Liver (tissue), 9 donors: ENCODE results near the gene FAM83E. TPM values are rescaled to one million over a fixed set of nuclear protein-coding genes. Genes with fewer than 3 reads are reported as not detected.
A peak's percentile ranks its signal among the peaks of the same experiment; 100 is the strongest.

Experiments used
- DNase-seq: peaks from one replicate; pipeline ENCODE4 v3.0.0-alpha.2; 2017; ENCODE audit warnings: low spot score
- H3K27ac ChIP-seq, 2 donors: one replicate each; pipeline ENCODE4 v1.7.0; 2013; ENCODE audit warnings: inconsistent platforms in 2 of 2, low read length in 2 of 2, control low read depth in 1 of 2, low read depth in 1 of 2, mild to moderate bottlenecking in 1 of 2
- H3K27me3 ChIP-seq, 4 donors: one replicate each; pipeline versions ENCODE4 v1.6.1 to v1.7.0; 2013; ENCODE audit warnings: low read length in 3 of 4, inconsistent platforms in 1 of 4, mild to moderate bottlenecking in 1 of 4, moderate library complexity in 1 of 4; ENCODE audit not compliant: control insufficient read depth in 4 of 4, insufficient read depth in 4 of 4
- H3K36me3 ChIP-seq, 4 donors: one replicate each; pipeline versions ENCODE4 v1.6.1 to v1.7.0; 2013; ENCODE audit warnings: low read length in 3 of 4, mild to moderate bottlenecking in 3 of 4, low read depth in 1 of 4, moderate library complexity in 1 of 4; ENCODE audit not compliant: control insufficient read depth in 4 of 4, insufficient read depth in 3 of 4
- H3K4me1 ChIP-seq, 4 donors: one replicate each; pipeline versions ENCODE4 v1.6.1 to v1.7.0; 2013; ENCODE audit warnings: low read length in 3 of 4, mild to moderate bottlenecking in 3 of 4, moderate library complexity in 1 of 4; ENCODE audit not compliant: control insufficient read depth in 4 of 4, insufficient read depth in 4 of 4
- H3K4me3 ChIP-seq, 3 donors: one replicate each; pipeline versions ENCODE4 v1.6.1 to v1.7.0; 2013; ENCODE audit warnings: low read length in 3 of 3, control low read depth in 1 of 3, low read depth in 1 of 3, mild to moderate bottlenecking in 1 of 3
- H3K9ac ChIP-seq, 2 donors: one replicate each; pipeline ENCODE4 v1.7.0; 2013; ENCODE audit warnings: low read length in 2 of 2, mild to moderate bottlenecking in 2 of 2, moderate library complexity in 2 of 2, control low read depth in 1 of 2, low read depth in 1 of 2
- H3K9me3 ChIP-seq, 4 donors: one replicate each; pipeline versions ENCODE4 v1.6.1 to v1.7.0; 2013; ENCODE audit warnings: low read length in 3 of 4; ENCODE audit not compliant: control insufficient read depth in 4 of 4
- CTCF ChIP-seq: fragments of 150-350 bp; IDR thresholded peaks from 2 replicates; pipeline ENCODE4 v1.5.1; 2017; ENCODE audit warnings: improper control_type of control experiment, low read depth, low read length; ENCODE audit not compliant: missing input control
- EGR1 ChIP-seq, 2 donors: IDR thresholded peaks; 2 replicates each; pipeline ENCODE4 v1.6.1; 2016 to 2018; ENCODE audit warnings: antibody characterized with exemption in 2 of 2, low read depth in 2 of 2
- FOXA1 ChIP-seq: IDR thresholded peaks from 2 replicates; pipeline ENCODE4 v1.6.1; 2016; ENCODE audit warnings: antibody characterized with exemption
- FOXA2 ChIP-seq: IDR thresholded peaks from 2 replicates; pipeline ENCODE4 v1.6.1; 2016; ENCODE audit warnings: antibody characterized with exemption
- GABPA ChIP-seq, 2 donors: IDR thresholded peaks in 1 of 2; conservative IDR thresholded peaks in 1 of 2; 2 replicates each; pipeline ENCODE4 v1.6.1; 2016; ENCODE audit warnings: antibody characterized with exemption in 2 of 2, mild to moderate bottlenecking in 1 of 2, moderate library complexity in 1 of 2
- HNF4A ChIP-seq, 2 donors: conservative IDR thresholded peaks; 2 replicates each; pipeline ENCODE4 v1.6.1; 2016; ENCODE audit warnings: antibody characterized with exemption in 2 of 2, mild to moderate bottlenecking in 2 of 2
- HNF4G ChIP-seq: IDR thresholded peaks from 2 replicates; pipeline ENCODE4 v1.6.1; 2016; ENCODE audit warnings: antibody characterized with exemption
- JUND ChIP-seq, 2 donors: IDR thresholded peaks; 2 replicates each; pipeline ENCODE4 v1.6.1; 2016; ENCODE audit warnings: antibody characterized with exemption in 2 of 2
- MAX ChIP-seq: IDR thresholded peaks from 2 replicates; pipeline ENCODE4 v1.6.1; 2016; ENCODE audit warnings: antibody characterized with exemption
- NR2F2 ChIP-seq: IDR thresholded peaks from 2 replicates; pipeline ENCODE4 v1.6.1; 2016; ENCODE audit warnings: antibody characterized with exemption
- RAD21 ChIP-seq, 2 donors: IDR thresholded peaks; 2 replicates each; pipeline ENCODE4 v1.6.1; 2016; ENCODE audit warnings: antibody characterized with exemption in 2 of 2, mild to moderate bottlenecking in 2 of 2
- RXRA ChIP-seq, 2 donors: IDR thresholded peaks; 2 replicates each; pipeline ENCODE4 v1.6.1; 2017 to 2018; ENCODE audit warnings: antibody characterized with exemption in 2 of 2, mild to moderate bottlenecking in 1 of 2
- SP1 ChIP-seq: IDR thresholded peaks from 2 replicates; pipeline ENCODE4 v1.6.1; 2018; ENCODE audit warnings: antibody characterized with exemption, mild to moderate bottlenecking
- TAF1 ChIP-seq: conservative IDR thresholded peaks from 2 replicates; pipeline ENCODE4 v1.6.1; 2016; ENCODE audit warnings: antibody characterized with exemption, mild to moderate bottlenecking
- YY1 ChIP-seq: IDR thresholded peaks from 2 replicates; pipeline ENCODE4 v1.6.1; 2016; ENCODE audit warnings: antibody characterized with exemption, mild to moderate bottlenecking
- WGBS: extraction: QIAGEN DNeasy Blood & Tissue Kit; methylation state at CpG from one replicate; pipeline ENCODE4 v1.1.7; 2013; 5-methylcytosine and 5-hydroxymethylcytosine counted together
- polyA plus RNA-seq, 2 donors: library from polyadenylated mRNA; stranded (reverse) in 1 of 2; unstranded in 1 of 2; fragments of 200-250 nt in 1 of 2; fragments of >200 nt in 1 of 2; fragmentation: Nextera tagmentation in 1 of 2; extraction: Ambion mirVana in 1 of 2; gene quantifications; one replicate each; pipeline versions ENCODE4 v1.2.1 to v1.2.3, GENCODE V29; 2013 to 2015
- total RNA-seq, 2 donors: library from RNA; depleted of rRNA; stranded (reverse); fragments of >200 nt; gene quantifications; one replicate each; pipeline ENCODE4 v1.2.3, GENCODE V29; 2014
- TF ChIP-seq, protein P1 (sequence below): IDR thresholded peaks from 2 replicates; pipeline ENCODE4 v1.6.1; 2016; ENCODE audit warnings: antibody characterized with exemption
- TF ChIP-seq, protein P2 (sequence below): IDR thresholded peaks from 2 replicates; pipeline ENCODE4 v1.6.1; 2016; ENCODE audit warnings: antibody characterized with exemption, mild to moderate bottlenecking
- TF ChIP-seq, protein P3 (sequence below): IDR thresholded peaks from 2 replicates; pipeline ENCODE4 v1.6.1; 2016; ENCODE audit warnings: antibody characterized with exemption
- donor health status: healthy.
- donor health status: healthy.
- donor health status: healthy.
- donor health status: healthy.
- donor health status: healthy.

Gene FAM83E
- total and polyA plus RNA-seq, 4 donors, result 0.20 to 0.42 (median 0.33) TPM; not detected in 1

- Histone ChIP-seq H3K27me3 (no peaks in the 10 kb centered on the region), H3K27ac (peak overlapping the region; percentile 13 to 31), H3K9me3 (no peaks in the 10 kb centered on the region), H3K4me3 (no peak overlapping the region), H3K4me1 (peaks cover 0 to 2% (median 0%) of the 10 kb centered on the region in 4 donors), H3K9ac (peak overlapping the region in 1 of 2 donors; percentile 28), H3K36me3 (no peaks in the 10 kb centered on the region)
- 67% methylated on average over 35 of the region's 35 CpGs for WGBS
- peak; percentile 73 for DNase-seq
- TF ChIP-seq YY1 (no peak), HNF4A (conservative IDR thresholded peaks at IDR 0.05) (no peak), FOXA1 (no peak), RAD21 (IDR thresholded peaks at IDR 0.05) (no peak), RXRA (IDR thresholded peaks at IDR 0.05) (no peak), SP1 (peak; percentile 45), NR2F2 (peak; percentile 49), GABPA (IDR thresholded peaks at IDR 0.05 in 1 of 2, conservative IDR thresholded peaks at IDR 0.05 in 1 of 2) (no peak), CTCF (no peak), TAF1 (no peak), MAX (no peak), FOXA2 (no peak), EGR1 (IDR thresholded peaks at IDR 0.05; ENCODE audit: low read depth in 2 of 2) (no peak), JUND (IDR thresholded peaks at IDR 0.05) (peak in 1 of 2 donors; percentile 59), HNF4G (no peak)
- TF ChIP-seq, protein P1, sequence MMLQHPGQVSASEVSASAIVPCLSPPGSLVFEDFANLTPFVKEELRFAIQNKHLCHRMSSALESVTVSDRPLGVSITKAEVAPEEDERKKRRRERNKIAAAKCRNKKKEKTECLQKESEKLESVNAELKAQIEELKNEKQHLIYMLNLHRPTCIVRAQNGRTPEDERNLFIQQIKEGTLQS, result no peak
- TF ChIP-seq, protein P2, sequence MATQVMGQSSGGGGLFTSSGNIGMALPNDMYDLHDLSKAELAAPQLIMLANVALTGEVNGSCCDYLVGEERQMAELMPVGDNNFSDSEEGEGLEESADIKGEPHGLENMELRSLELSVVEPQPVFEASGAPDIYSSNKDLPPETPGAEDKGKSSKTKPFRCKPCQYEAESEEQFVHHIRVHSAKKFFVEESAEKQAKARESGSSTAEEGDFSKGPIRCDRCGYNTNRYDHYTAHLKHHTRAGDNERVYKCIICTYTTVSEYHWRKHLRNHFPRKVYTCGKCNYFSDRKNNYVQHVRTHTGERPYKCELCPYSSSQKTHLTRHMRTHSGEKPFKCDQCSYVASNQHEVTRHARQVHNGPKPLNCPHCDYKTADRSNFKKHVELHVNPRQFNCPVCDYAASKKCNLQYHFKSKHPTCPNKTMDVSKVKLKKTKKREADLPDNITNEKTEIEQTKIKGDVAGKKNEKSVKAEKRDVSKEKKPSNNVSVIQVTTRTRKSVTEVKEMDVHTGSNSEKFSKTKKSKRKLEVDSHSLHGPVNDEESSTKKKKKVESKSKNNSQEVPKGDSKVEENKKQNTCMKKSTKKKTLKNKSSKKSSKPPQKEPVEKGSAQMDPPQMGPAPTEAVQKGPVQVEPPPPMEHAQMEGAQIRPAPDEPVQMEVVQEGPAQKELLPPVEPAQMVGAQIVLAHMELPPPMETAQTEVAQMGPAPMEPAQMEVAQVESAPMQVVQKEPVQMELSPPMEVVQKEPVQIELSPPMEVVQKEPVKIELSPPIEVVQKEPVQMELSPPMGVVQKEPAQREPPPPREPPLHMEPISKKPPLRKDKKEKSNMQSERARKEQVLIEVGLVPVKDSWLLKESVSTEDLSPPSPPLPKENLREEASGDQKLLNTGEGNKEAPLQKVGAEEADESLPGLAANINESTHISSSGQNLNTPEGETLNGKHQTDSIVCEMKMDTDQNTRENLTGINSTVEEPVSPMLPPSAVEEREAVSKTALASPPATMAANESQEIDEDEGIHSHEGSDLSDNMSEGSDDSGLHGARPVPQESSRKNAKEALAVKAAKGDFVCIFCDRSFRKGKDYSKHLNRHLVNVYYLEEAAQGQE, result no peak
- TF ChIP-seq, protein P3, sequence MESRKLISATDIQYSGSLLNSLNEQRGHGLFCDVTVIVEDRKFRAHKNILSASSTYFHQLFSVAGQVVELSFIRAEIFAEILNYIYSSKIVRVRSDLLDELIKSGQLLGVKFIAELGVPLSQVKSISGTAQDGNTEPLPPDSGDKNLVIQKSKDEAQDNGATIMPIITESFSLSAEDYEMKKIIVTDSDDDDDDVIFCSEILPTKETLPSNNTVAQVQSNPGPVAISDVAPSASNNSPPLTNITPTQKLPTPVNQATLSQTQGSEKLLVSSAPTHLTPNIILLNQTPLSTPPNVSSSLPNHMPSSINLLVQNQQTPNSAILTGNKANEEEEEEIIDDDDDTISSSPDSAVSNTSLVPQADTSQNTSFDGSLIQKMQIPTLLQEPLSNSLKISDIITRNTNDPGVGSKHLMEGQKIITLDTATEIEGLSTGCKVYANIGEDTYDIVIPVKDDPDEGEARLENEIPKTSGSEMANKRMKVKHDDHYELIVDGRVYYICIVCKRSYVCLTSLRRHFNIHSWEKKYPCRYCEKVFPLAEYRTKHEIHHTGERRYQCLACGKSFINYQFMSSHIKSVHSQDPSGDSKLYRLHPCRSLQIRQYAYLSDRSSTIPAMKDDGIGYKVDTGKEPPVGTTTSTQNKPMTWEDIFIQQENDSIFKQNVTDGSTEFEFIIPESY, result no peak
Measured at GRCh38 chr19:48660852-48661710, 46.2 kb upstream of the FAM83E start.
